NCI-H345 treated with DMSO at 0.1 percent for 48 hours (cell line): ENCODE measurements around the gene SH3RF1.
"Not testable (repeated sequence)": the region's sequence is repeated elsewhere in the genome, so short reads cannot be mapped to it uniquely, and the experiment has no call there.

Source experiments
- DNase-seq: peaks from one replicate; lab custom pipeline; 2025; ENCODE audit not compliant: unreplicated experiment; lab: John Stamatoyannopoulos, UW

Gene SH3RF1

GRCh38 chr4:169277838-169278237 lies 7.1 kb upstream of the SH3RF1 start:
- not testable (repeated sequence) for DNase-seq

GRCh38 chr4:169275180-169275579 lies 4.4 kb upstream of the SH3RF1 start:
- no peak for DNase-seq

DNA sequence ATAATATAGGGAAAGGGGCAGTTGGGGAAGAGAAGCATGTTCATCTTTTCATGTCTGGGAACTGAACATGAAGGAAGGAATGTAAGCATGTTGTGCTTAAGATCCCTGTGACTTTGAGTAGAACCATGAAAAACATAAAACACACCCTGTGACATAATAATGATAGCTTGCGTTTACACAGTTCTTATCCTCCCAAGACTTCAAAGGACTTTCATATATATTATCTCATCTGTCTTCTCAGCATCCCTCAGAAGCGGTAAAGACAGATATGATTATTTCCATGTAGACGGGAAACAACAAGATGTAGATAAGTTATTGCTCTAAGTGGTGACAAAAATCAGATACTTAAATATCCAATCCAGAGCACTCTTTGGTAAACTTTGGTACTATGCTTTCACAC lies 3.3 kb upstream of the SH3RF1 start:
- no peak for DNase-seq

GRCh38 chr4:169272265-169272886 lies 1.6 kb upstream of the SH3RF1 start:
- no peak for DNase-seq

- no peak for DNase-seq
Measured at GRCh38 chr4:169271692-169272007, 894 bp upstream of the SH3RF1 start.

GRCh38 chr4:169269916-169270809 lies 593 bp downstream of the SH3RF1 start:
- DNase-seq: no peak

DNA sequence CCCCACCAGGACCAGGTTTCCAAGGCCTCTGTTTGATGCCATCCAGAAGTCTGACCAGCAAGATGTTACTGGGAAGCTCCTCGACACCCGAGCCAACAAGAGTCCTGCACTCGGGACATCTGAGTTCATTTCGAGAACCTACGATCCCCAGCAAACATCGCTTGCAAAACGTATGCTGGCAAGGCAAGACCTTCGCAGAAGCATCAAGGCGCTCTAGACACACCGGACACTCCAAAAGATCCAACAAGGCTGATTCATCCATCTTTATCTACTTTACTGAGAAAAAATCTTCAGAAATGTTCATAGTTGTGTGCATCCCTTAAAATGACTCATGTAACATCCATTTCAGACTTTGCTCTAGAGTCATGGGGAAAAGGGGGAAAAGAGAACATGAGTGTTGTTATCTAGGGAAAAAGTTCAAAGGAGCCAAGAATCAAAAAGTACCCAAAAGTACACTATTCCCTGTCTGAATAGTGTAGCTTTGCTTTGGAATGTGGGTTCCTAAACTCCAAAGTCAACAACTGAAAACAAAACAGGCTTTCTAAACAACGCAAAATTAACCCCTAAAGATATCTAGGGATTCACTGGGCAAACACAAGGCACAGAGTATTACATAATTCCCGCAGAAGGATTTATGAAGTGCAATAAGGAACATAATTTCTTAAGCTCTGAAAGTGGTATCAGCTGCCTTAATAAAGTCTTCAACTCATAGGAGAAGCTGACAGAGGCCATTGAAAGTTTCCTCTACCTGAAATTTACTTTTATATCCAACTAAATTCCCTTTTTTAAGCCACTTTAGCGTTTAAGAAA lies 1.6 kb downstream of the SH3RF1 start:
- no peak for DNase-seq

DNA sequence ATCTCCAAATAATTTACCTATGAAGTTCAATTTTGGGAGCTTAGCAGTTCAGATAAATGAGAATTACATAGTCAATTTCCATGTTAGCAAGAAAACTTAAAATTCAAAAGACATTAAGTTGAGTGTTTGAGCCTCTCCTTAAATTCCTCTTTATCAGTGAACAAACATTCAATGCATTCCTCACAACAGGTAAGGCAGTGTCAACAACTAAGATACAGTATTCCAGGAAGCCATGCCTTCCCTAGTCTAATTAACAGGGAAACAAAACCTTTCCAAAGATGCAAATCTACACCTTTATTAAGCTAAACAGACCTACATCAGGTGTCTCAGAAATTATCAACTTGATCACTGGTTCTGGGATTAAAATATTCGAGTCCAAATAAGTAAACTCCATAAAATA lies 3.7 kb downstream of the SH3RF1 start:
- no peak for DNase-seq

GRCh38 chr4:169266661-169267060 lies 4.1 kb downstream of the SH3RF1 start:
- no peak for DNase-seq

GRCh38 chr4:169266081-169266480 lies 4.7 kb downstream of the SH3RF1 start:
- no peak for DNase-seq

DNA sequence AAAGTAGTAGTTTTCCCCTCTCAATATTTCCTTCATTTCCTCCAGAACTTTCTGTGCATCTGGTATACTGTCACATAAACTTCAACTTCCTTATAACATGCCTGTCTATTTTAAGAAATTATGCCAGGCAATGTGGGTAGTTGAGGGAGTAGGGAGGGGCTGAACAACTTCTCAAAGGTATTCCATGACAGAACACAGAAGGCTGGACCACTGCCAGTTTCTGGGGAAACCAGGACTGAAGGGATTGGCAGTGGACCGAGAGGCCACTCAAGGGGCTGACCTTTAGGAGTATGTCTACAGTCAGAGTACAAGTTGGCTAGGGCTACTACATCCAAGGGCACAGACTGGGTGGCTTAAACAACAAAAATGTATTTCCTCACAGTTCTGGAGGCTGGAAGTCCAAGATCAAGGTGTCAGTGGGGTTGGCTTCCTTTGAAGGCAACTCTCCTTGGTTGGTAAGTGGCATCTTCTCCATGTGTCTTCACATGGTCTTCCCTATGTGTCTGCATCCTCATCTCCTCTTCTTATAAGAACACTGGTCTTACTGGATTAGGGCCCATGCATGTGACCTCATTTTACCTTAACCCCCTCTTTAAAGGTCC lies 6.9 kb downstream of the SH3RF1 start:
- no peak for DNase-seq

GRCh38 chr4:169260217-169260866 lies 10.4 kb downstream of the SH3RF1 start:
- no peak for DNase-seq

GRCh38 chr4:169259271-169259670 lies 11.5 kb downstream of the SH3RF1 start:
- no peak for DNase-seq

DNA sequence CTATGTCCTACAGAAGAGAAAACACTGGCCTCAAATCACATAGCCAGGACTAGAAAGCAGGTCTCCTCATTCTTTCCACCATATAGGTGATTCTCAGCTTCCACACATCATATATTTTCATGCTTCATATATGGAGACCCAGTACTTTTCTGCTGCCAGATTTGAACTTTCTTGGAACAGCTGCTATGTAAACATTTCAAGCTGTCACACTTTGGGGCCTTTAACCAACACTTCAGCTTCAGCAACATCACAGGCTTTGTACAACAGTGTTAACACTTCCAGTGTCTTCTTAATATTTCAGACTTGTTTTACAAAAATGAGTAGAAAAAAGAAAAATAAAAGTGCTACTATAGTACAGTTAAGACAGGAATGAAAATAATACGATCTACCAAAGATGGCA lies 12.6 kb downstream of the SH3RF1 start:
- DNase-seq: no peak

DNA sequence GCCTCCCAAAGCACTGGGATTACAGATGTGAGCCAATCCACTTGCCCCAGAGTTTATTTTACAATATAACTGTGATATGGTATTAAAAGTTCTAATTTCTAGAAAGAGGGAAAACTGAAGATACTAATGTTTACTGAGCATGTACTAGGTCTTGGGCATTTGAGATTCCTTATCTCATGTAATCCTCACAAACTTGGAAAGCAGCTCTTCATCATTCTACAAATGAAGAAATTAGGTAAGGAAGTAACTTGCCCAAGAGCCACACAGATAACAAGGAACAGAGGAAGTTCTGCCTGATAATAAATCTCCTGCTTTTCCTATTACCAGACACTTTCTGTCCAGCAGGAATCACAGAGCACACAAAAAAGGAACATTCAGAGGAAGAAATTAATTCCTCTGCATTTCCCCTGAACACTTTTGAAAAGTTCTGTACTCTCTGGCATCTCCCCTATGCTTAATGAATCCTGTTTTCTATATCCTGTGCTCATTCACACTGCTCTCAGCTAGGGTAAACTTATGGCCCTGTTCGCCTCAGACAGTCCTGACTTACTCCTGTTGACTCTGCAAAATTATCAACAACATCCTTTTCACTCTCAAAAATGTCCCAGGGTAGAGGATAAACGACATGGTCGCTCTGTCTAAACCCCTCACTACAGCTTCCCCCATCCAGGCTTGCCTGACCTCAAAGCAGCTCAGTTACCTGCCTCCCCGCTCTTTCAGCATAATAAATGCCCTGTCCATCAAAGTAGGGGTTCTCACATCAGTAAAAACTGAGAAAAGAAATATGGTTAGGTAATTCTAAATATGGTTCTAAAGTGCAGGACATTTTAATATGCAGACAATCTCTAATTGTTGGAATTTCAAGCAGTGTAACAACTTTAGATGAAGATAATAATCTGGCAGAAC lies 13.6 kb downstream of the SH3RF1 start:
- no peak for DNase-seq

DNA sequence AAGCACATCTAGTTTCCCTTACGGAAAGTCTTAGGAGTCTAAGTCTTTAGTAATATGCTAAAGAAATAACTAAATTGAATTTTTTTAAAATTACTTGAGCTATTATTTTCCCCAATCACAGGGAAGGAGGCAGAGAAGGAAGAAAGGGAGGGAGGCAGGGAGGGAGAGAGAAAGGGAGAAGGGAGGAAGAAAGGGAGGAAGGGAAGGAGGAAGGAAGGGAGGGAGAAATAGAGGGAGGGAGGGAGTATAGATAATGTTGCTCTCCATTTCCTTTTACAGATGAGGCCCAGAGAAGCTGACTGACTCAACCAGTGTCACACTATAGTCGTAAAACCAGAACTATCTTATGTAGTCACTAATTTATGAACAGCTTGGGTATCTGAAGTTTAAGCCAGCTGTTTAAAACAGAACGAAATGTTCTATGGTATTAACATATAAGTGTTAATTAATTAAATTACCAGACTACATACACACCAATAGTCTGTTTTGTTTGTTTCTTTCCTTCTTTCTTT lies 14.6 kb downstream of the SH3RF1 start:
- no peak for DNase-seq

DNA sequence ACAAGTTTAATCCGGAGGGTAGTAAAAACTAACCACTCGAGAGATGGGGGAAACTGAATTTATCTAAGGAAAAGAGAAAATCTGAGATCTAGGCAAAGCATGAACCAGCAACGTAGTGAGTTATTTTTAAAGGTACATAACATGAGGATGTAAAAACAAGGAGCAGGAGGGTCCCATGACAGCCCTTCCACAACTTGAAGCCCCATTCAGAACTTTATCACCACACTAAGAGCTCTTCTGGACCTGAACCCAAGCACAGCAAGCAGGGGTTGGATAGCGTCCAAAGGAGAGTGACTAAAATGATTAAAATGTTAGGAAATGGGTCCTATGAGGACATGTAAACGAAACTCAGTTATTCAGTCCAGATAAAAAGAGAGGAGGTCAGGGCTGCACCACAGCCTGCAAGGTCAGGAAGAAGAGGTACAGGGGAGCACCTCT lies 16.2 kb downstream of the SH3RF1 start:
- no peak for DNase-seq

GRCh38 chr4:169253904-169254303 lies 16.9 kb downstream of the SH3RF1 start:
- DNase-seq: no peak

DNA sequence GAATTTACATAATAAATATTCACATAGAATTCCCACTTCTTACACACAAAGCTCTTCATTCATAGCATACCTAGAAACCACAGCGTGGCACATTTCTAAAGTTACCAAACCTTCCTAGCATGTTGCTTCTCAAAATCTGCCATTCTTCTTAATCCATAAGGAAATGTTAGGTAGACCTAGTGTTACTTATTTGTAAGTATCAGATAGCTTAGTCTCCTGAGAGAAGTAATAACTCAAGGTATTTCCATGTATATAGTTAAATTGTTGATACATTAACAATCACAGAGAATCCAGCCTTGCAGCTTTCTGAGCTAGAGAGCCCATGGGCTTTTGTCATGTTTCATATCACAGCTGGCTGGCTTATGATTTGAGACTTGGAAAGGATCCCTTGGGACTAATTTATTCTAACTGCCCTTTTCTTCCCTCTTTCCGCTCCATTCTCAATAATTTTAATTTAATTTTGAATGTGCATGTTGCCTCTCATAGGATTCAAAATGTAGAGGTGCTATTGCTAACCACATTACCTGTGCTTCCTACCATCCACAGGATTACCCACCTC lies 17.6 kb downstream of the SH3RF1 start:
- DNase-seq: no peak
